ENCODE measurements around the gene APBB3. TPM values are rescaled to one million over a fixed set of nuclear protein-coding genes. Genes with fewer than 3 reads are reported as not detected.

The APBB3 gene
- total RNA-seq, 6 donors from 2014 or later = 14.1 to 127 (median 28.4) TPM

GRCh38 chr5:140553657-140554056 is 10.7 kb downstream of the APBB3 start:
- H3K9me3 ChIP-seq = no peaks in the 10 kb centered on the region
- peaks cover 35 to 57% (median 47%) of the 10 kb centered on the region in 4 donors for H3K4me1 ChIP-seq
- H3K36me3 ChIP-seq = peaks cover 14 to 43% (median 27%) of the 10 kb centered on the region in 4 donors
- peak overlapping the region in 1 of 4 donors; percentile 25 for H3K27ac ChIP-seq
- ATAC-seq (ENCODE audit: low FRiP score in 2 of 2) (no peak), DNase-seq (no peak)
- no peak for TF ChIP-seq POLR2A (IDR thresholded peaks at IDR 0.05)
- no peaks in the 10 kb centered on the region for H3K27me3 ChIP-seq
- H3K4me3 ChIP-seq = no peak overlapping the region
- WGBS, 2 donors = 56 to 64% methylated on average over 2 of the region's 2 CpGs

DNA sequence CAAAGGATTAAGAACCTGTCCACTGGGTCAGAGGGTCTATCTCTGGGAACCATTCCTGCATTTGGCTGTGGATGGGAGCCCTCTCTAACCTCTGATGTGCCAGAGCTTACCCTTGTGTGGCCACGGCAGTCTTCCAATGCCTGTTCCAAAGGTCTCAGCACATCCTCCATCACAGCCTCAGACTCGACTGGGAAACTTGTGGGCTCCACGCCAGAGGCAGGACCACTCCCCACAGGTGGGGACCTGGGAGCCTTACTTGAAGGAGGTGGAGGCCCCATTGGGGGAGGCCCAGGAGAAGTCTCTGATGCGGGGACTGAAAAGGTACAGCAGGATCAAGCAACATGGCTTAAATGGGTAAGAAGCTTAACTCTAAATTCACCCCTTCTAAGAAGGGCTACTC is 12.5 kb downstream of the APBB3 start:
- no peak for TF ChIP-seq POLR2A (IDR thresholded peaks at IDR 0.05)
- TF ChIP-seq, protein P1, sequence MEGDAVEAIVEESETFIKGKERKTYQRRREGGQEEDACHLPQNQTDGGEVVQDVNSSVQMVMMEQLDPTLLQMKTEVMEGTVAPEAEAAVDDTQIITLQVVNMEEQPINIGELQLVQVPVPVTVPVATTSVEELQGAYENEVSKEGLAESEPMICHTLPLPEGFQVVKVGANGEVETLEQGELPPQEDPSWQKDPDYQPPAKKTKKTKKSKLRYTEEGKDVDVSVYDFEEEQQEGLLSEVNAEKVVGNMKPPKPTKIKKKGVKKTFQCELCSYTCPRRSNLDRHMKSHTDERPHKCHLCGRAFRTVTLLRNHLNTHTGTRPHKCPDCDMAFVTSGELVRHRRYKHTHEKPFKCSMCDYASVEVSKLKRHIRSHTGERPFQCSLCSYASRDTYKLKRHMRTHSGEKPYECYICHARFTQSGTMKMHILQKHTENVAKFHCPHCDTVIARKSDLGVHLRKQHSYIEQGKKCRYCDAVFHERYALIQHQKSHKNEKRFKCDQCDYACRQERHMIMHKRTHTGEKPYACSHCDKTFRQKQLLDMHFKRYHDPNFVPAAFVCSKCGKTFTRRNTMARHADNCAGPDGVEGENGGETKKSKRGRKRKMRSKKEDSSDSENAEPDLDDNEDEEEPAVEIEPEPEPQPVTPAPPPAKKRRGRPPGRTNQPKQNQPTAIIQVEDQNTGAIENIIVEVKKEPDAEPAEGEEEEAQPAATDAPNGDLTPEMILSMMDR (IDR thresholded peaks at IDR 0.05) = no peak
- TF ChIP-seq POLR2AphosphoS5 (IDR thresholded peaks at IDR 0.05) = no peak
- no peak for TF ChIP-seq EP300 (IDR thresholded peaks at IDR 0.05)
- Histone ChIP-seq H3K27ac (no peak overlapping the region), H3K27me3 (no peaks in the 10 kb centered on the region), H3K4me1 (peaks cover 44 to 66% (median 57%) of the 10 kb centered on the region in 4 donors), H3K36me3 (peaks cover 14 to 43% (median 27%) of the 10 kb centered on the region in 4 donors), H3K9me3 (no peaks in the 10 kb centered on the region), H3K4me3 (no peak overlapping the region)
- DNase-seq (no peak), ATAC-seq (ENCODE audit: low FRiP score in 2 of 2) (no peak)
- WGBS, 2 donors = 87 to 94% methylated on average over 4 of the region's 4 CpGs

DNA sequence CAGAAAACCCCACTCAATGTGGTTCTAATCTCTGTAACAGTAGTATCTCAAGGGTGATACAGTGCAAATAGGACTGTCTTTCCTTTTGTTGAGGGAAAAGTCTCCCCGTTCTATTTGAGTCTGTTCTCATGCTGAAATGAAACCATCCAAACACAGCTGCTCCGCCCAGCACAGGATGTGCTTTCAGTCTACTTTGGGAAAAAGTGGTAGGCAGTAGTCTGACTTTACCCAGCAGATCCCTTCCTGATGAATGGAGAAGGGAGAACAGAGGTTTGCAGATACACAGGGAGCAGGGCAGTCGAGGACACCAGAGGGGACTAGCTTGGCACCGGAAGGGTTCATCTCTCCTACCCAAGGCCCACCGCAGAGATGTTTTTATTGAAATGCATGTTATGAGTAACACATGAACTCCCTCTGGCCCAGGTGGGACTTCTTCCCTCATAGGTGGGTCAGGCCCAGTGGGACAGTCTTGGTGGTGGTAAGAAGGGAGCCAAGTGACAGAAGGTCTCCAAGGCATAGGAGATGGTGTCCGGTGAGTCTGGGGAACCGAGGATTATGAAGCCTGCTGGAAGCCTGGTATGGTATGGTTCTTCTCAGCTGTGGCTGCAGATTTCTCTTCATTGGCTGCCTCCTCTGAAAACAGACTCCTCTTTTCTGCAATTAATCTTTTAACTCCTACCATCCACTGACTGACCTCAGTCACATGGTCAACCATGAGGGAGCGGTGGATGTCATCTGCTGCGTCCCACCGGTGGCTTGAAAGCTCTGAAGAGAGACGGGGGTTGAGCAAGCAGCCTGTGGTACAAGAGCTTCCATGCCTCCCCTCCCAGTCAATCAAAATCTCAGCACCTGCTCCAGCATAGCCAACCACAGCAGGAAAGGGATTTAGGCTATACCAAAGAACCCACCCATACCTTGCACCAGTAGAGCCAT is 14.0 kb downstream of the APBB3 start:
- H3K9me3 ChIP-seq = no peaks in the 10 kb centered on the region
- no peak overlapping the region for H3K4me3 ChIP-seq
- DNase-seq (no peak), ATAC-seq (ENCODE audit: low FRiP score in 2 of 2) (no peak)
- H3K27me3 ChIP-seq = no peaks in the 10 kb centered on the region
- H3K27ac ChIP-seq = peak overlapping the region; percentile 92 to 99 (median 94)
- H3K4me1 ChIP-seq = peaks cover 35 to 61% (median 50%) of the 10 kb centered on the region in 4 donors
- TF ChIP-seq EP300 (IDR thresholded peaks at IDR 0.05) (no peak), POLR2AphosphoS5 (IDR thresholded peaks at IDR 0.05) (no peak), POLR2A (IDR thresholded peaks at IDR 0.05) (no peak)
- TF ChIP-seq, protein P1 (IDR thresholded peaks at IDR 0.05) = no peak
- H3K36me3 ChIP-seq = peaks cover 14 to 43% (median 27%) of the 10 kb centered on the region in 4 donors
- 84 to 91% methylated on average over 9 of the region's 11 CpGs for WGBS, 2 donors

- TF ChIP-seq POLR2A (IDR thresholded peaks at IDR 0.05) (no peak), POLR2AphosphoS5 (IDR thresholded peaks at IDR 0.05) (peak in 1 of 2 donors; percentile 9)
- peak overlapping the region; percentile 92 to 99 (median 94) for H3K27ac ChIP-seq
- peak in 1 of 2 donors; percentile 18 for ATAC-seq (ENCODE audit: low FRiP score in 2 of 2)
- no peak overlapping the region for H3K4me3 ChIP-seq
- H3K36me3 ChIP-seq = peaks cover 14 to 46% (median 28%) of the 10 kb centered on the region in 4 donors
- peaks cover 34 to 51% (median 42%) of the 10 kb centered on the region in 4 donors for H3K4me1 ChIP-seq
- WGBS, 2 donors = 80% methylated on average over 3 of the region's 3 CpGs
- H3K27me3 ChIP-seq = no peaks in the 10 kb centered on the region
- peak in 1 of 2 donors; percentile 86 for DNase-seq
- no peaks in the 10 kb centered on the region for H3K9me3 ChIP-seq
These were observed 14.9 kb downstream of the APBB3 start for GRCh38 chr5:140549237-140550144.

DNA sequence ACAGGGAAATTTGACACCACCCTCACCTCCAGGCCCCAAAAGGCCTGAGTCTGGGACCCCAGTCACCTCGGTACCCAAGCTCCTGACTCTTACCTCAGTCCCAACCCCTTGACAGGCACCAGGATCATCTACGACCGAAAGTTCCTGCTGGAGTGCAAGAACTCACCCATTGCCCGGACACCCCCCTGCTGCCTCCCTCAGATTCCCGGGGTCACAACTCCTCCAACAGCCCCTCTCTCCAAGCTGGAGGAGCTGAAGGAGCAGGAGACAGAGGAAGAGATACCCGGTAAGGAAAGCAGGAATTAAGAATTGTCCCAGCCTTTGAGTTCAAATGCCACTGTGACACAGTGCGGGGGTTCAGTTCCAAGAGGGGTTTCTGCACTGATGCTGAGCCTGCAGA is 15.6 kb downstream of the APBB3 start:
- DNase-seq (no peak), ATAC-seq (ENCODE audit: low FRiP score in 2 of 2) (no peak)
- Histone ChIP-seq H3K27me3 (no peaks in the 10 kb centered on the region), H3K36me3 (peaks cover 14 to 53% (median 31%) of the 10 kb centered on the region in 4 donors), H3K27ac (peak overlapping the region; percentile 92 to 99 (median 94)), H3K4me3 (peak overlapping the region in 1 of 4 donors; percentile 58), H3K4me1 (peaks cover 34 to 47% (median 40%) of the 10 kb centered on the region in 4 donors), H3K9me3 (no peaks in the 10 kb centered on the region)
- 82 to 90% methylated on average over 4 to 7 of the region's 7 CpGs for WGBS, 2 donors
- TF ChIP-seq POLR2A (IDR thresholded peaks at IDR 0.05) (no peak), EP300 (IDR thresholded peaks at IDR 0.05) (no peak), POLR2AphosphoS5 (IDR thresholded peaks at IDR 0.05) (no peak)
- TF ChIP-seq, protein P1 (IDR thresholded peaks at IDR 0.05) = no peak
